ENCODE results near the gene VENTX.

VENTX gene

GRCh38 chr10:133202778-133203651 lies 34.6 kb upstream of the VENTX start:
- no peak for DNase-seq

DNA sequence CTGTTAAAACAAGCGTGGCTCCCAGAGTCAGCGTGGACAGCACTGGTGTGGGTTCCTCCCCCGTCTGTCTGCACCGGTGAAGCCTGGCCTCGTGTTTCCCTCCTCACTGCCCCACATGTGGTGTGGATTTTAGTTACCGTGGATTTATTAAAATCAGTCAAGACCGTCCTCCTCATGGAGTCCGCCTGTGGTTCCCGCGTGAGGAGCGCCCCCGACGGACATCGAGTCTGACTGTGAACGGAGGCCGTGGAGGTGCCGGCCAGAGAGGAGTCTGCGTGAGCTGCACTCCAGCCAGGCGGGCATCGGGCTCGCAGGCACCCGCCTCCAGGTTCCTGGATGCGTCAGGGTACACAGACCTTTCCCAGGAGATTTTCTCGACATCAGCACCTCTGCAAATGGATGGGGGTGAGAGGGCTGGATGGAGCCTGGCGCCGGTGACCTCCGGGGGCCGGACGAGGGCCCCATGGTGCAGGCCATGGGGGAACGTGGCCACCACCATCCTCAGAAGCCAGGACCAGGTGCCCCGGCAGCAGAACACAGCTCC lies 33.9 kb upstream of the VENTX start:
- no peak for DNase-seq

GRCh38 chr10:133204226-133205015 lies 33.2 kb upstream of the VENTX start:
- no peak for DNase-seq

DNA sequence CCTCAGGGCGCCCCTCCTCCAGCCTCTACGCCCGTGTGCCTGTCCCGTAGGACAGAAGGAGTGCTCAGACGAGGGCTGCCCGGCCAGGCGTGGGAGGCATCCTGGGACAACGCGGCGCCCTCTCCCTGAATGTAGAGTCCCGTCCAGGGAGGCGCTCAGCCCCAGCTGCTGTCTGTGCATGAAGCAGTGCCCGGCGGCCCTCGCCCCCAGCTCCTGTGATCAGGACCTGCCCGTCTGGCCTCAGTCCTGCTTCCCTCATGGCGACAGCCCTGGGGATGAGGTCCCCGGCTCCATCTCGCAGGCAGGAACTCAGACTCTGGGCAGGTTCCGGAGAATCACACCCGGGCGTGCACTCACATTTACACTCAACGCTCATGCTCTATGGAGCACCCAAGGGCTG lies 32.5 kb upstream of the VENTX start:
- no peak for DNase-seq

DNA sequence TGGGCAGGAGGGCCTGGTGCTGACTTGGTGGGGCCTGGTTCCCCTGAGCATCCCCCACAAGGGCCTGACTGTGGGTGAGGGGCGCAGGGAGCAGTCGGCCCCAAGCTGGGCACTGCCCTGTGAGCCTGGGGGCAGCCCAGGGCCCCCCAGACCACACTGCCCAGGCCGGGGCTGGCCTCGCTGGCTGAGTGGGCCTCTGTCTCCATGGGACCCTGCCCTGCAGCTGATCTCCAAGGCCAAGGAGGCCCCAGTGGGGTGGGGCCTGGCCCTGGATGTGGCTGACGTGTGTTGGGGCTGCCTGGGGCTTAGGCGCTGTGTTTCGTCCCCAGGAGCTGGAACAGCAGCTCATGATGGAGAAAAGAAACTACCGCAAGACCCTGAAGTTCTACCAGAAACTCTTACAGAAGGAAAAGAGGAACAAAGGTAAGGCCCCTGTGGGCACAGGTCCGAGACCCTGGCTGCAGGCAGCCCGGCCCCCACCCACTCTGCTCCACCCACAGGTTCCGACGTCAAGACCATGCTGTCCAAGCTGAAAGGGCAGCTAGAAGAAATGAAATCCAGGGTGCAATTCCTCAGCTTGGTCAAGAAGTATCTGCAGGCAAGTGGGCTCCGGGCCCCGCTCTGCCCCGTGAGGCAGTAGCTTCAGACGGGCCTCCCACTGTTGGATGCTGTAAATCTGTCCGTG lies 31.2 kb upstream of the VENTX start:
- no peak for DNase-seq

- DNase-seq, result no peak
Observed at GRCh38 chr10:133207041-133207600, 30.5 kb upstream of the VENTX start.

DNA sequence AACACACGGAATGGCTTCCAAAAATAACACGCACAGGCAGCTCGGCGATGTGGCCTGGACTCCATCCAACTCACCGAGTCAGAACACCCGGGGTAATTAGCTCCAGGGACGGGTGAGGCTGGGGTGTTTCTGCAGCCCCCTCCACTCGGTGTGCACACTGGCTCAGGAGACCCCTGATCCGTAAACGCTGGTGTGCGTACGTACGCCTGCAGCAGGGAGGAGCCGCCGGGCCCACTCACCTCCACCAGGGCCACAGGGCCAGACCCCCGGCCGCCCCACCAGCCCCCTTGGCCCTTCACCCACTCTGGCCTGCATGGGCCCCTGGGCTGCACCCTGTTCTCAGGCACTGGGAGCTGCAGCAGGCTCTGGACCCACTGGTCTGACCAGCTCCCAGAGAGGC lies 30.0 kb upstream of the VENTX start:
- DNase-seq, result no peak

- no peak for DNase-seq
Observed at GRCh38 chr10:133208466-133208865, 29.2 kb upstream of the VENTX start.

DNA sequence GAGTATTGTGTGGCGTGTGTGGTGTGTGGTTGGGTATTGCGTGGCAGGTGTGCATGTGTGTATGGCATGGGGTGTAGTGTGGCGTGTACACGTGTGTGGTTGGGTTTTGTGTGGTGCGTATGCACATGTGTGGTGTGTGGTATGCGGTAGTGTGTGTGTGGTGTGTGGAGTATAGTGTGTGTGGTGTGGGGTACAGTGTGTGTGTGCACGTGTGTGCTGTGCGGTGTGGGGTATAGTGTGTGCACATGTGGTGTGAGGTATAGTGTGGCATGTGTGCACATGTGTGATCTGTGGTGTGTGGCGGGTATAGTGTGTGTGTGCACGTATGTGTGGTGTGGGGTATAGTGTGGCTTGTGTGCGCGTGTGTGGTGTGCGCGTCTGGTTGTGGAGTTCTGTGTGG lies 28.5 kb upstream of the VENTX start:
- DNase-seq, result no peak

GRCh38 chr10:133209641-133210040 lies 28.0 kb upstream of the VENTX start:
- no peak for DNase-seq

DNA sequence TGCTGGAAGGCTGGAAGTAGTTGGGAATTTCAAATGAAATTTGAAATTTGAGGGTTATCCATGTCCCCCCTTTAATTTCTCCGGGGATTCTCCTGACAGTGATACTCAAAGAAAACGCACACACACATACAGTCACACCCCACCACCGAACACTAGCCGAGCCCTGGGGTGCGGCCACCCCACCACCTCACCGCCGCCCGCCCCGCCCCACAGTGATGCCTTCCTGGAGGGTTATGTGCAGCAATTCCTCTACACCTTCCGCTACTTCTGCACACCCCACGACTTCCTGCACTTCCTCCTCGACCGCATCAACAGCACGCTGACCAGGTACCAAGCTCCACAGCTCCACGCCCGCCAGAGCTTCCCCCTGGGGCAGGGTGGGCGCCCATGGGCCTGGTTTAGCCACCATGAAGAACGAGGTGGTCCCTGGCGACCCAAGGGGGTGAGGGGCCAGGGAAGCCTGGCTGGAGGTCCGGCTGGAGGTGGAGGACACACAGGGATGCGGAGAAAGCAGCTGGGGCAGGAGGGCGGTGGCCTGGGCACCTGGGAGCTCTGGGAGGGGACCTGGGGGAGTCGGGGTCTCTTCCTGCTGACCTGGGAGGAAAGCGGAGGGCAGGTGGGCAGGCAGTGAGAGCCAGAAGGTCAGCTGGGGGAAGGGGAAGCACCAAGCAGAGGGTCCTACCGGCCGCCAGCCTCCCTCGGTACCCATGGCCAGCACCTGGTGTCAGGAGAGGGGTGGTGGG lies 27.1 kb upstream of the VENTX start:
- no peak for DNase-seq

DNA sequence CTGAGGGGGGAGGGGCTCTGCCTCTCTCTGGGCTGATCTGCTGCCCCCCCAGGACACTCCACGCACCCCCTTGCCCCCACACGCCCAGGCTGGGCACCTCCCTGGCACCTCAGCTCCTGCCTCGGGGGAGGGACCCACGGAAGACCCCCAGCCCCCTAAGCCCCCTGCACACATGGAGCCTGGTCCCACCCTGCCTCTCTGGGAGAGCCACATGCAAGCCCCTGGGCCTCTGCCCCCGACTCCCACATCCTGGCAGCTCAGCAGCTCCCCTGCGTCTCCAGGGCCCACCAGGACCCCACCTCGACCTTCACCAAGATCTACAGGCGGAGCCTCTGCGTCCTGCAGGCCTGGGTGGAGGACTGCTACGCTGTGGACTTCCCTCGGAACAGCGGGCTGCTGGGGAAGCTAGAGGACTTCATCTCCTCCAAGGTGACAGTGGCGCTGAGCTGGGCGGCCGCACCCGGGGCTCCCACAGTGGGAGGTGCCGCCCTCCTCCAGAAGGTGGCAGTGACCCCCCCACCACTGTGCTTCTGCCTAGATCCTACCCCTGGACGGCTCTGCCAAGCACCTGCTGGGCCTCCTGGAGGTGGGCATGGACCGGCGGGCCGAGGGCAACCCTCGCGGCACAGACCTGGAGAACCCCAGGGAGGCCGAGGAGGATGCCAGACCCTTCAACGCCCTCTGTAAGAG lies 26.4 kb upstream of the VENTX start:
- no peak for DNase-seq

DNA sequence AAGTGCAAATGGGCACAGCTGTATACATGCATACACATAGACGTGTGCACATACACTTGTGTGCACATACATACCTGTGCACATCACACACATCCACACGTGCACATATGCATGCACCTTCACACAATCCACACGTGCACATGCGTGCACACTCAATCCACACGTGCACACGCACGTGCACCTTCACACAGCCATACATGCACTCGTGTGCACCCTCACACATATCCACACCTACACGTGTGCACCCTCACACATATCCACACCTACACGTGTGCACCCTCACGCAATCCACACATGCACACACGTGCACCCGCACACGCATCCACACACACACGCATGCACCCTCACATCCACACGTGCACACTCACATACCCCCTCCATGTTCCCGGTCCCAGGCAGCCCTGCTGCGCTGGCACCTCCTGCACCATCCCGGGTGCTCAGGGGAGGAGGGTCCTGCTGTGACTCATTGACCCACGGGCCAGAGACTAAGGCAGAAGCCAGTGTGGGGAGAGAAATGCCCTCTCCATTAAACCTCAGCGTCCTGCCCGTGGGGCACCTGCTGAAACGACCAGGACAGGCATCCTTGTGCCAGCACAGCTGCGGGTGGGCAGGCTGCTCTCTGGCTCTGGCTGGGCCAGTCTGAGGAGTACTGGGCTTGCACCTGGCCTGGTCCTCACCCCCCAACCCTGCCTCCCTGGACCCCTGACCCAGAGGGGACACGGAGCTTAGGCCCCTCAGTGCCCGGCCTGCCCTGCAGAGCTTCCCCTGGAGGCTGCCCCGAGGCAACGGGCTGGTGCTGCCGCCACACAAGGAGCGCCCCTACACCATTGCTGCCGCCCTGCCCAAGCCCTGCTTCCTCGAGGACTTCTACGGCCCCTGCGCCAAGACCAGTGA lies 25.4 kb upstream of the VENTX start:
- no peak for DNase-seq

- no peak for DNase-seq
Observed at GRCh38 chr10:133212853-133213494, 24.7 kb upstream of the VENTX start.

GRCh38 chr10:133213641-133214467 lies 23.8 kb upstream of the VENTX start:
- no peak for DNase-seq

GRCh38 chr10:133214468-133215410 lies 22.9 kb upstream of the VENTX start:
- no peak for DNase-seq

- DNase-seq, result no peak
Observed at GRCh38 chr10:133215586-133215985, 22.1 kb upstream of the VENTX start.

DNA sequence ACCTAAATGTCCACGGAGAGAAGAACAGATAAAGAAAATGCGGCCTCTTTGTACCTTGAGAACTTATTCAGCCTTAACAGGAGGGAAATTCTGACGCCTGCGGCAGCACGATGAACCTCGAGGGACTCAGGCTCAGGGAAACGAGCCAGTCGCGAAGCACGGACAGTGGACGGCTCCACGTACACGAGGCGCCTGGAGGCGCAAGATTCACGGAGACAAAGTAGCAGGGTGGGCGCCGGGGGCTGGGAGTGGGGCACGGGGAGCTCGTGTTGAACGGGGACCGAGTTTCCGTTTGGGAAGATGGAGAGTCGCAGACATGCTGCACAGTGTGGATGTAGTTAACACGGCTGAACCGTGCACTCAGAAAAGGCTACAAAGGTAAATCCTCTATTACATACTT lies 20.9 kb upstream of the VENTX start:
- DNase-seq, result no peak
